ENCODE data around the gene PIM1. TPM values are rescaled to one million over a fixed set of nuclear protein-coding genes. Genes with fewer than 3 reads are reported as not detected.

Gene PIM1
- total RNA-seq, 1 experiment from 2014 or later: 6.2 TPM

- no peaks in the 10 kb centered on the region for H3K9me3 Mint-ChIP-seq (ENCODE audit: unreplicated experiment)
- H3K27ac Mint-ChIP-seq (ENCODE audit: low read depth, unreplicated experiment): no peak overlapping the region
- no peak for DNase-seq (ENCODE audit: unreplicated experiment)
- no peak overlapping the region for H3K4me3 Mint-ChIP-seq (ENCODE audit: unreplicated experiment)
- H3K36me3 Mint-ChIP-seq (ENCODE audit: insufficient read depth, unreplicated experiment): peaks cover 34% of the 10 kb centered on the region
- intact Hi-C loops (cut with micrococcal nuclease): no loop called here
- no TSS peak for BruUV-seq (replicated peaks)
- H3K27me3 Mint-ChIP-seq (ENCODE audit: insufficient read depth, unreplicated experiment): no peaks in the 10 kb centered on the region
- H3K4me1 Mint-ChIP-seq (ENCODE audit: insufficient read depth, unreplicated experiment): peaks cover 10% of the 10 kb centered on the region
- ChIA-PET POLR2A (interaction anchor here (7.9 kb wide), 1 partner anchor 155 kb away, joined by 117 read pairs; no protein-coding TSS in a partner anchor), CTCF (interaction anchor here (0.6 to 10.9 kb wide), 5 partner anchors 29 to 415 kb away, joined by 3 to 359 read pairs (median 4); no protein-coding TSS in a partner anchor)
- no peak for TF ChIP-seq CTCF (IDR thresholded peaks at IDR 0.05; ENCODE audit: unreplicated experiment)
Observed at GRCh38 chr6:37175332-37176267, 5.6 kb downstream of the PIM1 start.

DNA sequence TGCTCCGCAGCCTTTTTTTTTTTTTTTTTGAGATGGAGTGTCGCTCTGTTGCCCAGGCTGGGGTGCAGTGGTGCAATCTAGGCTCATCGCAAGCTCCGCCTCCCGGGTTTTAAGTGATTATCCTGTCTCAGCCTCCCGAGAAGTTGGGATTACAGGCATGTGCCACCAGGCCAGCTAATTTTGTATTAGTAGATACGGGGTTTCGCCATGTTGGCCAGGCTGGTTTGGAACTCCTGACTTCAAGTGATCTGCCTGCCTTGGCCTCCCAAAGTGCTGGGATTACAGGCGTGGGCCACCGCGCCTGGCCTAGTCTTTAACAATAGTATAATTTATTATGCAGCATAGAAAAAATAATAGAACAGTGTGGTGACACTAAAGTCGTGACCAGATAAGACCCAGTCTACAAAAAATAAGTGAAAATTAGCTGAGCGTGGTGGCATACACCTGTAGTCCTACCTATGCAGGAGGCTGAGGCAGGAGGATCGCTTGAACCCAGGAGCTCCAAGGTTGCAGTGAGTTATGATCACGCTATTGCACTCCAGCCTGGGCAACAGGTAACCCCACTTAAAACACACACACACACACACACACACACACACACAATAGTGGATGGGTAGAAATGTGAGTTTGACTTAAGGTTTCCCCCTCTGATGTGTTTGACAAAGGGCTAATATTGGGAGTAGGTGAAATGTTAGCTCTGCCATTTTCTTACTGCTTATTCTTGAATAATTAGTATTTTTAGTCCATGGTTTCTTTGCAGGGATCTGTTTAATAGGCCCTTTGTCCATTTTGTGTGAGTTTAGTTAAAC is 6.5 kb downstream of the PIM1 start:
- DNase-seq (ENCODE audit: unreplicated experiment): no peak
- H3K36me3 Mint-ChIP-seq (ENCODE audit: insufficient read depth, unreplicated experiment): peaks cover 34% of the 10 kb centered on the region
- H3K4me3 Mint-ChIP-seq (ENCODE audit: unreplicated experiment): no peak overlapping the region
- CTCF ChIA-PET: interaction anchor here (0.6 to 10.9 kb wide), 7 partner anchors 33 to 416 kb away, joined by 3 to 359 read pairs (median 4); no protein-coding TSS in a partner anchor
- intact Hi-C loops (cut with micrococcal nuclease): no loop called here
- H3K9me3 Mint-ChIP-seq (ENCODE audit: unreplicated experiment): no peaks in the 10 kb centered on the region
- BruUV-seq (replicated peaks): no TSS peak
- no peak overlapping the region for H3K27ac Mint-ChIP-seq (ENCODE audit: low read depth, unreplicated experiment)
- TF ChIP-seq CTCF (IDR thresholded peaks at IDR 0.05; ENCODE audit: unreplicated experiment): no peak
- POLR2A ChIA-PET: interaction anchor here (0.6 kb wide), 1 partner anchor 1544 kb away, joined by 3 read pairs; no protein-coding TSS in a partner anchor
- peaks cover 10% of the 10 kb centered on the region for H3K4me1 Mint-ChIP-seq (ENCODE audit: insufficient read depth, unreplicated experiment)
- H3K27me3 Mint-ChIP-seq (ENCODE audit: insufficient read depth, unreplicated experiment): no peaks in the 10 kb centered on the region

DNA sequence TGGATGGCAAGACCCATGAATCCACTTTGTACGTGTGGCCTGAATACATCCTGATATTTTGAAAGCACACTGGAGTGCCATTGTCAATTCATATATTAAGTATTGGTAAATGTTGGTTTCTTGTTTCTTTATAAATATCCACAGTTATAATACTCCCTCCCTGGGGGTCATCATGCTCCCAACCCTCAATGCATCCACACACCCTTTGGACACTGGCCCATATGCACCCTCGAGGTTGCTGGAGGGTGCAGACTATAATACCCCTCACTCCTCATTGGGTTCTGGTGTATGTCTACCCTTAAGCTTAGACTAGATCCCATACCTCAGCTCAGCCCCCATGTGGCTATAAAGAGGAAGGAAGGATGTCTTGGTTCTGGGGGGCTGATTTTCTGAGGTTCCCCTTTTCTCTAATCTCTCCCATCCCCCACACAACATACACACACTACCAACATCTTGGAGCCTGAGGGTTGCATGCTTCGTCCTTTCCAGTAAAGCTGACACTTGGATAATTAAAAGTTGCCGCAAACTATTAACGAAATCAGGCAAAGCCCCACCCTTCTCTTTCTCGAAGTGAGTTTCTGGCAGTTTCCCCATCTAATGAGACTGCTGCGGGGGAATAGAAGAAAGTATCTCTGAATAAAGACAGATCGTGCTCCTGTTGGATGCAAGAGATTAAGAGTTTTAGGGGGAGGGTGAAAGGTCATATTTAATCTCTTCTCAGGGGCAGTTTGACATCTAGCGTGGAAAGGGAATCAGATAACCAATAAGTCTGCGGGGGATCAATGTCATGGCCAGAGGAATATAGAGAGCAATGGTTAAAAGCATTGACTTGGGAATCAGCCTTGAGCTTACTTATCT is 7.4 kb downstream of the PIM1 start:
- no peaks in the 10 kb centered on the region for H3K27me3 Mint-ChIP-seq (ENCODE audit: insufficient read depth, unreplicated experiment)
- H3K4me3 Mint-ChIP-seq (ENCODE audit: unreplicated experiment): no peak overlapping the region
- H3K27ac Mint-ChIP-seq (ENCODE audit: low read depth, unreplicated experiment): no peak overlapping the region
- intact Hi-C loops (cut with micrococcal nuclease): no loop called here
- no TSS peak for BruUV-seq (replicated peaks)
- CTCF ChIA-PET: interaction anchor here (0.7 to 10.9 kb wide), 9 partner anchors 12 to 492 kb away, joined by 3 to 359 read pairs (median 4); no protein-coding TSS in a partner anchor
- no peak for TF ChIP-seq CTCF (IDR thresholded peaks at IDR 0.05; ENCODE audit: unreplicated experiment)
- H3K36me3 Mint-ChIP-seq (ENCODE audit: insufficient read depth, unreplicated experiment): peaks cover 31% of the 10 kb centered on the region
- POLR2A ChIA-PET: interaction anchor here (0.6 kb wide), 1 partner anchor 1545 kb away, joined by 3 read pairs; no protein-coding TSS in a partner anchor
- peaks cover 2% of the 10 kb centered on the region for H3K4me1 Mint-ChIP-seq (ENCODE audit: insufficient read depth, unreplicated experiment)
- no peaks in the 10 kb centered on the region for H3K9me3 Mint-ChIP-seq (ENCODE audit: unreplicated experiment)
- no peak for DNase-seq (ENCODE audit: unreplicated experiment)

All from MCF 10A (cell line).